ENCODE measurements around the gene NDUFB8. TPM values are rescaled to one million over a fixed set of nuclear protein-coding genes. Genes with fewer than 3 reads are reported as not detected.

NDUFB8 gene
- total and polyA plus RNA-seq, 2 of the 4 experiments (the other 2 are of a cell fraction), result 99.1 to 265 TPM

- H2BK20ac ChIP-seq (ENCODE audit: low read depth, low read length), result no peak overlapping the region
- H4K8ac ChIP-seq (ENCODE audit: low read depth in 2 of 2, low read length in 2 of 2), result no peak overlapping the region
- H3K14ac ChIP-seq (replicated peaks; ENCODE audit: low read depth, low read length), result no peak overlapping the region
- in situ Hi-C loops (cut with MboI; ENCODE audit: low sequenced_read_pairs) (no loop called here), intact Hi-C loops (cut with micrococcal nuclease) (no loop called here), dilution Hi-C loops (cut with HindIII; ENCODE audit: low sequenced_read_pairs, unreplicated experiment) (no loop called here)
- peaks cover 4% of the 10 kb centered on the region; the same call in 1 of the 2 replicates for H3K4me1 ChIP-seq (ENCODE audit: control insufficient read depth, insufficient read depth, low read length)
- H2BK120ac ChIP-seq (ENCODE audit: low read depth, low read length), result no peak overlapping the region
- DNase-seq (no peak), ATAC-seq (ENCODE audit: low read depth) (no peak)
- H4K91ac ChIP-seq (ENCODE audit: insufficient read depth, low read depth, low read length), result no peak overlapping the region
- H4K5ac ChIP-seq (ENCODE audit: low read depth, low read length), result no peak overlapping the region
- no peak overlapping the region for H3K4ac ChIP-seq (ENCODE audit: low read depth, low read length)
- no peaks in the 10 kb centered on the region; the same call in 1 of the 2 replicates for H4K20me1 ChIP-seq (ENCODE audit: insufficient read depth, low read length)
- H2AK9ac ChIP-seq (replicated peaks; ENCODE audit: low read depth, low read length, poor library complexity), result no peak overlapping the region
- H3K18ac ChIP-seq (ENCODE audit: low read depth, low read length), result no peak overlapping the region
- H3K23ac ChIP-seq (ENCODE audit: low read depth, low read length), result no peak overlapping the region
- no peaks in the 10 kb centered on the region for H3K9me3 ChIP-seq (ENCODE audit: control insufficient read depth, insufficient read depth, low read length)
- H3K27ac ChIP-seq (ENCODE audit: insufficient read depth, low read length), result no peak overlapping the region
- BruUV-seq (replicated peaks), result no TSS peak
- H2AK5ac ChIP-seq (ENCODE audit: low read depth, low read length), result no peak overlapping the region
- TF ChIP-seq POLR2A (IDR thresholded peaks at IDR 0.05; ENCODE audit: low read depth, low read length) (no peak), FOS (IDR thresholded peaks at IDR 0.05; ENCODE audit: low read depth, low read length) (no peak), MAZ (IDR thresholded peaks at IDR 0.05; ENCODE audit: borderline replicate concordance, low read depth, low read length) (no peak), USF2 (IDR thresholded peaks at IDR 0.05; ENCODE audit: low read depth, low read length) (no peak), BHLHE40 (IDR thresholded peaks at IDR 0.05; ENCODE audit: low read depth, low read length) (no peak), NFE2L2 (IDR thresholded peaks at IDR 0.05; ENCODE audit: low read depth, low read length) (no peak), RCOR1 (IDR thresholded peaks at IDR 0.05; ENCODE audit: insufficient replicate concordance, low read length) (no peak), MXI1 (IDR thresholded peaks at IDR 0.05; ENCODE audit: borderline replicate concordance, low read depth, low read length) (no peak), SMC3 (IDR thresholded peaks at IDR 0.05; ENCODE audit: low read depth, low read length) (no peak), CHD1 (IDR thresholded peaks at IDR 0.05; ENCODE audit: low read depth, low read length) (no peak), RAD21 (IDR thresholded peaks at IDR 0.05; ENCODE audit: low read length) (no peak), CTCF (conservative IDR thresholded peaks at IDR 0.05; ENCODE audit: low read depth, low read length) (no peak), ELK1 (IDR thresholded peaks at IDR 0.05; ENCODE audit: borderline replicate concordance, low read depth, low read length) (no peak), MAFK (IDR thresholded peaks at IDR 0.05; ENCODE audit: low read depth, low read length) (no peak)
- WGBS, 2 experiments (ENCODE audit: extremely low coverage in 2 of 2, insufficient read length in 1 of 2), result no CpG with 5 or more reads among the region's 4 CpGs
- H2BK15ac ChIP-seq (ENCODE audit: low read depth, low read length), result no peak overlapping the region
- no peaks in the 10 kb centered on the region for H3K9me1 ChIP-seq (ENCODE audit: insufficient read depth, low read length)
- peaks cover 33% of the 10 kb centered on the region for H3K27me3 ChIP-seq (ENCODE audit: control insufficient read depth, insufficient read depth, low read length)
- CTCF ChIA-PET, result no interaction called here
- POLR2A ChIA-PET (ENCODE audit: unreplicated experiment), result no interaction called here
- H2BK5ac ChIP-seq (ENCODE audit: low read depth, low read length, poor library complexity, severe bottlenecking), result no peak overlapping the region
- no peak overlapping the region for H3K9ac ChIP-seq (ENCODE audit: low read depth, low read length)
- no peak overlapping the region for H2AFZ ChIP-seq (replicated peaks; ENCODE audit: low read length, poor library complexity)
- no peak overlapping the region for H3K4me2 ChIP-seq (ENCODE audit: low read depth, low read length)
- H3K79me1 ChIP-seq (ENCODE audit: low read depth in 1 of 2, low read length in 2 of 2), result no peaks in the 10 kb centered on the region
- H3K36me3 ChIP-seq (ENCODE audit: control insufficient read depth, insufficient read depth, low read length), result no peaks in the 10 kb centered on the region
- no peak overlapping the region for H3K56ac ChIP-seq (ENCODE audit: extremely low read depth, insufficient read depth, low read length)
- no peak overlapping the region for H3K4me3 ChIP-seq (ENCODE audit: insufficient read depth, low read depth, low read length)
These were observed 50.6 kb downstream of the NDUFB8 start for GRCh38 chr10:100479037-100479436.

All from IMR-90 (cell line).